SK-N-MC (cell line): ENCODE data around the gene CNKSR1.

Experiments
- EZH2 ChIP-seq: fragments of 200-600 bp; sonication (generic); IDR thresholded peaks from one replicate; pipeline ENCODE4 v1.6.1; 2017; ENCODE audit warnings: antibody characterized with exemption
- FOXP2 ChIP-seq: optimal IDR thresholded peaks from 2 replicates; pipeline ENCODE3; 2011; ENCODE audit warnings: mild to moderate bottlenecking, moderate library complexity; ENCODE audit not compliant: insufficient read depth; ENCODE audit errors: extremely low read length, control extremely low read depth
- POLR2AphosphoS5 ChIP-seq: IDR thresholded peaks from 2 replicates; pipeline ENCODE4 v1.6.1; 2012; ENCODE audit warnings: mild to moderate bottlenecking, low read depth, low read length, borderline replicate concordance

DNA sequence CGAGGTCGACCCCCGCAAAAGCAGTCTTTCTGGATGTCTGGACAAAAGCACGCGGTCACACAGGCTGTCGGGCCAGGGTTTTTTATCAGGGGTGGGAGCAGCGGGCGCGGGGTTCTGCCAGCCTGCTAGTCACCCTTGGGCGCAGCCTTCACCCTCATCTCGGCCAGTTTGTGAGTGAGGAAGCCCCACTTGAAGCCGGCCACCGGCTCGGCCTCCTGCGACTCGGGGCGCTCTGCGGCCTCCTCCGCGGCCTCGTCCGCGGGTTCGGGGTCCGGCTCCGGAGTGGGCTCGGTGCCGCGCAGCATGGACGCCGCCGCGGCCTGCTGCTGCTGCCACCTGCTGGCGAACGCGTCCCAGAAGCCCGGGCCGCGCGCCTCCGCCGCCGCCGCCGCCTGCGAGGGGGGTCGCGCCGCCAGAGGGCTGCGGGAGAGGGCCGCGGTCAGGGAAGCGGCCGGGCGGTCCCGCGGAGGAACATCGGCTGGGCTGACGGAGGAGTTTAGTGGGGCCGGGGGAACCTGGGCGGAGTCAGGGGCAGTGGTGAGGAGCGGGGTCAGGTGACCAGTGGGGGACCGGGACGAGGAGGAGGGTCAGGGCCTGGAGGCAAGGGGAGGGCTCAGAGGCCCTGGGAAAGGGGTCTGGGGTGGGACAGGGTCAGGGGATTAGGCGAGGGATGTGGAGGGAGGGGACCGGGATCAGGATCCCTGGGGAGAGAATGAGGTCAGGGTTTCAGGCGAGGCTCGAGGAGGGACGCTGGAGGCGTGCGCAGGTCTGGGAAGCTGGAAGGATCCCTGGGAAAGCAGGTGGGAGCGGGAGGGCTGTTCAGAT lies 13.0 kb upstream of the CNKSR1 start:
- TF ChIP-seq EZH2 (no peak), POLR2AphosphoS5 (no peak), FOXP2 (no peak)
